Measurements from ENCODE around the gene SND1.

Gene SND1

DNA sequence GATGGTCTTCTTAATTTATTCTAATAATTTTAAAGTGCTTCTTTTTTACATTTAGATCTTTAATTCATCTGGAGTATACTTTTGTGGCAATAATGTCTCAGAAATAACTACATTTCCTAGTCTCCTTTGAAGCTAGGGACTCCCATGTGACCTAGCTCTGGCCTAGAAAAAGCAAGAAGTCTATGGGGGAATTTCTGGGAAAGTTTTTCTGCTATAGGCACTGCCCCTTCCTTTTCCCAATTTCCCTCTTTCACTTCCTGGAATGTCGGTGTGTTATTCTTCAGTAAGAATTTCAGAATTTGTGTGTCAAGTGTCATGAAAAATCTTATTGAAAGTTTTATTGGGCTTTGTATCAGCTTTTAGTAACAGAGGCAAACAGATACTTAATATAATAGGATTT, 473.8 kb downstream of the SND1 start:
- no peak for DNase-seq (ENCODE audit: low read depth)
- no peak for TF ChIP-seq CTCF (IDR thresholded peaks at IDR 0.05; ENCODE audit: insufficient read depth, low read depth, low read length, missing control alignments)
- no peak overlapping the region for H3K4me3 ChIP-seq (ENCODE audit: low read depth, low read length)

GRCh38 chr7:128128401-128128800, 476.4 kb downstream of the SND1 start:
- no peak for TF ChIP-seq CTCF (IDR thresholded peaks at IDR 0.05; ENCODE audit: insufficient read depth, low read depth, low read length, missing control alignments)
- DNase-seq (ENCODE audit: low read depth): no peak
- H3K4me3 ChIP-seq (ENCODE audit: low read depth, low read length): no peak overlapping the region

GRCh38 chr7:128129224-128129864, 477.4 kb downstream of the SND1 start:
- DNase-seq (ENCODE audit: low read depth): no peak
- TF ChIP-seq CTCF (IDR thresholded peaks at IDR 0.05; ENCODE audit: insufficient read depth, low read depth, low read length, missing control alignments): no peak
- H3K4me3 ChIP-seq (ENCODE audit: low read depth, low read length): no peak overlapping the region

DNA sequence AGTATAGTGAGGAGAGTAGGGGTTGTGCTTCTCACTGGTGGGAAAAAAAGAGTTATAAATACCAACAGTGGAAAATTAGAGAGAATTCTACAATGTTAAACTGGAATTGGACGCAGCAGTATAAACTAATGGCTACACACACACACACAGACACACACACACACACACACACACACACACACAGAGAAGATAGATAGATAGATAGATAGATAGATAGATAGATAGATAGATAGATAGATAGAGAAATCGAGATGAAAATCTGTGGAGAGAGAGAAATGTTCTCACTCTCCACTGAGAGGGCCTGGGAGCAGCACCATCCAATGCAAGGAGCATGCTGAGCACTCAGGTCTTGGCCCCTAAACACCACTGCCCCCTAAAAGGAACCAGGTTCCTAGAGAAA, 479.1 kb downstream of the SND1 start:
- H3K4me3 ChIP-seq (ENCODE audit: low read depth, low read length): no peak overlapping the region
- no peak for DNase-seq (ENCODE audit: low read depth)
- TF ChIP-seq CTCF (IDR thresholded peaks at IDR 0.05; ENCODE audit: insufficient read depth, low read depth, low read length, missing control alignments): no peak

- H3K4me3 ChIP-seq (ENCODE audit: low read depth, low read length): no peak overlapping the region
- TF ChIP-seq CTCF (IDR thresholded peaks at IDR 0.05; ENCODE audit: insufficient read depth, low read depth, low read length, missing control alignments): no peak
- DNase-seq (ENCODE audit: low read depth): no peak
These were observed 479.7 kb downstream of the SND1 start for GRCh38 chr7:128131731-128132130.

GRCh38 chr7:128132426-128133069, 480.6 kb downstream of the SND1 start:
- no peak for DNase-seq (ENCODE audit: low read depth)
- H3K4me3 ChIP-seq (ENCODE audit: low read depth, low read length): no peak overlapping the region
- no peak for TF ChIP-seq CTCF (IDR thresholded peaks at IDR 0.05; ENCODE audit: insufficient read depth, low read depth, low read length, missing control alignments)

GRCh38 chr7:128135159-128135514, 483.1 kb downstream of the SND1 start:
- DNase-seq (ENCODE audit: low read depth): no peak
- H3K4me3 ChIP-seq (ENCODE audit: low read depth, low read length): peak overlapping the region; percentile 50; the same call in 1 of the 2 replicates
- no peak for TF ChIP-seq CTCF (IDR thresholded peaks at IDR 0.05; ENCODE audit: insufficient read depth, low read depth, low read length, missing control alignments)
